HepG2 (cell line): ENCODE results near the gene ZNF513. TPM values are rescaled to one million over a fixed set of nuclear protein-coding genes. Genes with fewer than 3 reads are reported as not detected.
A peak's percentile ranks its signal among the peaks of the same experiment; 100 is the strongest.

Experiments
- CHD4 ChIP-seq: fragments of 200-600 bp; sonication (generic); IDR thresholded peaks from 2 replicates; pipeline ENCODE4 v1.7.0; 2017; ENCODE audit warnings: mild to moderate bottlenecking, low read length, borderline replicate concordance
- FLYWCH1 ChIP-seq: sonication (generic); formaldehyde crosslinking; IDR thresholded peaks from 2 replicates; pipeline ENCODE4 v1.8.1; 2023; ENCODE audit warnings: mild to moderate bottlenecking, missing genetic modification reagents
- GLI4 ChIP-seq: sonication (generic); formaldehyde crosslinking; IDR thresholded peaks from 2 replicates; pipeline ENCODE4 v1.5.1; 2020; ENCODE audit warnings: missing genetic modification reagents, mild to moderate bottlenecking, moderate library complexity, borderline replicate concordance
- NFATC3 ChIP-seq: sonication (generic); formaldehyde crosslinking; IDR thresholded peaks from 2 replicates; pipeline ENCODE4 v1.5.1; 2020; ENCODE audit warnings: mild to moderate bottlenecking, missing genetic modification reagents
- RAD21 ChIP-seq: fragments of 450-650 bp; formaldehyde crosslinking; IDR thresholded peaks from 2 replicates; pipeline ENCODE4 v1.5.0; 2020; ENCODE audit warnings: mild to moderate bottlenecking
- RFX5 ChIP-seq: IDR thresholded peaks from 2 replicates; pipeline ENCODE4 v1.6.1; 2011; ENCODE audit warnings: low read depth, low read length, improper control_type of control experiment
- RORA ChIP-seq: sonication (generic); formaldehyde crosslinking; IDR thresholded peaks from 2 replicates; pipeline ENCODE4 v1.5.0; 2020; ENCODE audit warnings: mild to moderate bottlenecking, missing genetic modification reagents, moderate library complexity
- RXRB ChIP-seq: IDR thresholded peaks from 2 replicates; pipeline ENCODE4 v1.6.1; 2016; ENCODE audit warnings: borderline replicate concordance, missing genetic modification reagents, missing compliant biosample characterization
- SETDB1 ChIP-seq: sonication (generic); formaldehyde crosslinking; IDR thresholded peaks from 2 replicates; pipeline ENCODE4 v1.5.1; 2020; ENCODE audit warnings: missing genetic modification reagents, mild to moderate bottlenecking, borderline replicate concordance
- SUZ12 ChIP-seq: fragments of 150-350 bp; IDR thresholded peaks from 2 replicates; pipeline ENCODE4 v1.6.1; 2014; ENCODE audit warnings: low read depth, low read length
- ZNF101 ChIP-seq: sonication (generic); formaldehyde crosslinking; IDR thresholded peaks from 2 replicates; pipeline ENCODE4 v1.4.0; 2020; ENCODE audit warnings: mild to moderate bottlenecking, low read depth, missing genetic modification reagents, borderline replicate concordance
- ZNF557 ChIP-seq: sonication (generic); formaldehyde crosslinking; IDR thresholded peaks from 2 replicates; pipeline ENCODE4 v1.4.0; 2020; ENCODE audit warnings: missing genetic modification reagents
- ZNF577 ChIP-seq: sonication (generic); formaldehyde crosslinking; IDR thresholded peaks from 2 replicates; pipeline ENCODE4 v1.4.0; 2020; ENCODE audit warnings: mild to moderate bottlenecking, low read depth, missing genetic modification reagents, borderline replicate concordance
- ZNF644 ChIP-seq: IDR thresholded peaks from 2 replicates; pipeline ENCODE4 v1.6.1; 2016; ENCODE audit warnings: low read depth
- ZNF841 ChIP-seq: sonication (generic); formaldehyde crosslinking; IDR thresholded peaks from 2 replicates; pipeline ENCODE4 v1.8.1; 2023; ENCODE audit warnings: missing genetic modification reagents, borderline replicate concordance
- polyA plus RNA-seq, 8 experiments: library from polyadenylated mRNA; depleted of rRNA in 3 of 8; stranded (reverse) in 7 of 8; unstranded in 1 of 8; fragments of >200 nt; fragmentation: Illumina TruSeq in 4 of 8; extraction: Trizol in 4 of 8; gene quantifications; 2 replicates each; pipeline versions ENCODE4 v1.2.1 to v1.2.3, GENCODE V29; 2011 to 2016; ENCODE audit warnings: low read depth in 4 of 8, missing spikeins in 1 of 8, mixed read lengths in 1 of 8; ENCODE audit not compliant: insufficient read depth in 1 of 8
- total RNA-seq, 5 experiments: library from RNA; depleted of rRNA; stranded (reverse); fragments of >200 nt; fragmentation: Illumina TruSeq; extraction: Trizol; gene quantifications; 2 replicates each; pipeline ENCODE4 v1.2.3, GENCODE V29; 2016; ENCODE audit warnings: low read depth in 1 of 5
- TF ChIP-seq, protein P1 (sequence below): sonication (generic); formaldehyde crosslinking; IDR thresholded peaks from 2 replicates; pipeline ENCODE4 v1.4.0; 2020; ENCODE audit warnings: mild to moderate bottlenecking, missing genetic modification reagents, borderline replicate concordance
- TF ChIP-seq, protein P2 (sequence below): sonication (generic); formaldehyde crosslinking; IDR thresholded peaks from 2 replicates; pipeline ENCODE4 v1.5.1; 2020; ENCODE audit warnings: missing genetic modification reagents, mild to moderate bottlenecking, borderline replicate concordance
- TF ChIP-seq, protein P3 (sequence below): sonication (generic); formaldehyde crosslinking; IDR thresholded peaks from 2 replicates; pipeline ENCODE4 v1.8.0; 2022; ENCODE audit warnings: missing genetic modification reagents, mild to moderate bottlenecking, moderate library complexity, borderline replicate concordance

Gene ZNF513
- total and polyA plus RNA-seq, 2 of the 13 experiments (the other 11 are each of a cell fraction or from before 2014, with no cell fraction given), result 4.9 to 6.3 TPM

DNA sequence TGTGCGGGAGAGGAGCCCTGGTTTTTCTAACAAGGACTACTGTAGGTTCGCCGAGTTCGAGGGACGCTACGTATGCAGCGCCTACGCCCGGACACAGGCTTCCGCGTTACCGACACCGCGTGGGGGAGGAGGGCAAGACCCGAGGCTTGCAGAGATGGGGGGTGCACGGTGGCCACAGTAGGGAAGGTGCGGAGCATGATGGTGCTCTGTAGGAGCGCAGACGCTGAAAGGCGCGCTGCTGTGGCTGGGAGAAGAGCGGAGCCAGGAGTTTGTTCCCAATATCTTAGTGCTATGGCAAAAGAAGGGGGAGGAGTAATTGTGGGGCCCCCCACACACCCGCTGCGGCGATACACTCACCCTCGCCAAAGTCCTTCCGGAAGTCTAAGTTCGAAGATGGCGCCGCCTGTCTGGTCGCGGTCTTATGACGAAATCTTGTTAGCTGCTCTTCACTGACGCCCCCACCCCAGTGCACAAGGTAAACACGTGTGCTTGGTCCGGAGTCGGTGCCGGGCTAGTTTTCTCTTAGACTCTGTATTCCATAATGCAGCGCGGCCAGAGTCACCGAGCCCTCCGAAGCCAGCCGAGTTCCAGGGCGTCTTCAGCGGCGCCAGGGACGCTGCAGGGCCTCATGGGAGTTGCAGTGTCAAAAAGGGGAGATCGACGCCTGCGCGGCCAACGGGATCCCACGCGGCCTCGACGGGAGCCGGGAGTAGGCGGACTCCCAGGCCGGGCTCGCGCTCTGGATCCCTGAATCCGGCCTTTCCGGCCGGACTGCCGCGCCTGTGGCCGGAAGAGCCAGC, 24.0 kb downstream of the ZNF513 start, which contains the start of gene GTF3C2 (continued):
- no peak for TF ChIP-seq ZNF841
- no peak for TF ChIP-seq ZNF101 (CRISPR knock-in tag)
- TF ChIP-seq ZNF577 (CRISPR knock-in tag), result 0 out of 2 replicates have a peak, but pooled peaks have one; percentile 42
- no peak for TF ChIP-seq ZNF644 (CRISPR knock-in tag)
- TF ChIP-seq, protein P1, sequence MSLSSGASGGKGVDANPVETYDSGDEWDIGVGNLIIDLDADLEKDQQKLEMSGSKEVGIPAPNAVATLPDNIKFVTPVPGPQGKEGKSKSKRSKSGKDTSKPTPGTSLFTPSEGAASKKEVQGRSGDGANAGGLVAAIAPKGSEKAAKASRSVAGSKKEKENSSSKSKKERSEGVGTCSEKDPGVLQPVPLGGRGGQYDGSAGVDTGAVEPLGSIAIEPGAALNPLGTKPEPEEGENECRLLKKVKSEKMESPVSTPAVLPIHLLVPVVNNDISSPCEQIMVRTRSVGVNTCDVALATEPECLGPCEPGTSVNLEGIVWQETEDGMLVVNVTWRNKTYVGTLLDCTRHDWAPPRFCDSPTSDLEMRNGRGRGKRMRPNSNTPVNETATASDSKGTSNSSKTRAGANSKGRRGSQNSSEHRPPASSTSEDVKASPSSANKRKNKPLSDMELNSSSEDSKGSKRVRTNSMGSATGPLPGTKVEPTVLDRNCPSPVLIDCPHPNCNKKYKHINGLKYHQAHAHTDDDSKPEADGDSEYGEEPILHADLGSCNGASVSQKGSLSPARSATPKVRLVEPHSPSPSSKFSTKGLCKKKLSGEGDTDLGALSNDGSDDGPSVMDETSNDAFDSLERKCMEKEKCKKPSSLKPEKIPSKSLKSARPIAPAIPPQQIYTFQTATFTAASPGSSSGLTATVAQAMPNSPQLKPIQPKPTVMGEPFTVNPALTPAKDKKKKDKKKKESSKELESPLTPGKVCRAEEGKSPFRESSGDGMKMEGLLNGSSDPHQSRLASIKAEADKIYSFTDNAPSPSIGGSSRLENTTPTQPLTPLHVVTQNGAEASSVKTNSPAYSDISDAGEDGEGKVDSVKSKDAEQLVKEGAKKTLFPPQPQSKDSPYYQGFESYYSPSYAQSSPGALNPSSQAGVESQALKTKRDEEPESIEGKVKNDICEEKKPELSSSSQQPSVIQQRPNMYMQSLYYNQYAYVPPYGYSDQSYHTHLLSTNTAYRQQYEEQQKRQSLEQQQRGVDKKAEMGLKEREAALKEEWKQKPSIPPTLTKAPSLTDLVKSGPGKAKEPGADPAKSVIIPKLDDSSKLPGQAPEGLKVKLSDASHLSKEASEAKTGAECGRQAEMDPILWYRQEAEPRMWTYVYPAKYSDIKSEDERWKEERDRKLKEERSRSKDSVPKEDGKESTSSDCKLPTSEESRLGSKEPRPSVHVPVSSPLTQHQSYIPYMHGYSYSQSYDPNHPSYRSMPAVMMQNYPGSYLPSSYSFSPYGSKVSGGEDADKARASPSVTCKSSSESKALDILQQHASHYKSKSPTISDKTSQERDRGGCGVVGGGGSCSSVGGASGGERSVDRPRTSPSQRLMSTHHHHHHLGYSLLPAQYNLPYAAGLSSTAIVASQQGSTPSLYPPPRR (CRISPR knock-in tag), result peak; percentile 56; the same call in 1 of the 2 replicates
- TF ChIP-seq GLI4 (CRISPR knock-in tag), result 0 out of 2 replicates have a peak, but pooled peaks have one; percentile 13
- peak; percentile 19; the same call in 1 of the 2 replicates for TF ChIP-seq ZNF557 (CRISPR knock-in tag)
- no peak for TF ChIP-seq FLYWCH1
- peak; percentile 17; the same call in 1 of the 2 replicates for TF ChIP-seq RFX5
- TF ChIP-seq, protein P2, sequence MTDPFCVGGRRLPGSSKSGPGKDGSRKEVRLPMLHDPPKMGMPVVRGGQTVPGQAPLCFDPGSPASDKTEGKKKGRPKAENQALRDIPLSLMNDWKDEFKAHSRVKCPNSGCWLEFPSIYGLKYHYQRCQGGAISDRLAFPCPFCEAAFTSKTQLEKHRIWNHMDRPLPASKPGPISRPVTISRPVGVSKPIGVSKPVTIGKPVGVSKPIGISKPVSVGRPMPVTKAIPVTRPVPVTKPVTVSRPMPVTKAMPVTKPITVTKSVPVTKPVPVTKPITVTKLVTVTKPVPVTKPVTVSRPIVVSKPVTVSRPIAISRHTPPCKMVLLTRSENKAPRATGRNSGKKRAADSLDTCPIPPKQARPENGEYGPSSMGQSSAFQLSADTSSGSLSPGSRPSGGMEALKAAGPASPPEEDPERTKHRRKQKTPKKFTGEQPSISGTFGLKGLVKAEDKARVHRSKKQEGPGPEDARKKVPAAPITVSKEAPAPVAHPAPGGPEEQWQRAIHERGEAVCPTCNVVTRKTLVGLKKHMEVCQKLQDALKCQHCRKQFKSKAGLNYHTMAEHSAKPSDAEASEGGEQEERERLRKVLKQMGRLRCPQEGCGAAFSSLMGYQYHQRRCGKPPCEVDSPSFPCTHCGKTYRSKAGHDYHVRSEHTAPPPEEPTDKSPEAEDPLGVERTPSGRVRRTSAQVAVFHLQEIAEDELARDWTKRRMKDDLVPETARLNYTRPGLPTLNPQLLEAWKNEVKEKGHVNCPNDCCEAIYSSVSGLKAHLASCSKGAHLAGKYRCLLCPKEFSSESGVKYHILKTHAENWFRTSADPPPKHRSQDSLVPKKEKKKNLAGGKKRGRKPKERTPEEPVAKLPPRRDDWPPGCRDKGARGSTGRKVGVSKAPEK (CRISPR knock-in tag), result peak; percentile 69; the same call in 1 of the 2 replicates
- peak; percentile 57; the same call in 1 of the 2 replicates for TF ChIP-seq NFATC3 (CRISPR knock-in tag)
- TF ChIP-seq, protein P3, sequence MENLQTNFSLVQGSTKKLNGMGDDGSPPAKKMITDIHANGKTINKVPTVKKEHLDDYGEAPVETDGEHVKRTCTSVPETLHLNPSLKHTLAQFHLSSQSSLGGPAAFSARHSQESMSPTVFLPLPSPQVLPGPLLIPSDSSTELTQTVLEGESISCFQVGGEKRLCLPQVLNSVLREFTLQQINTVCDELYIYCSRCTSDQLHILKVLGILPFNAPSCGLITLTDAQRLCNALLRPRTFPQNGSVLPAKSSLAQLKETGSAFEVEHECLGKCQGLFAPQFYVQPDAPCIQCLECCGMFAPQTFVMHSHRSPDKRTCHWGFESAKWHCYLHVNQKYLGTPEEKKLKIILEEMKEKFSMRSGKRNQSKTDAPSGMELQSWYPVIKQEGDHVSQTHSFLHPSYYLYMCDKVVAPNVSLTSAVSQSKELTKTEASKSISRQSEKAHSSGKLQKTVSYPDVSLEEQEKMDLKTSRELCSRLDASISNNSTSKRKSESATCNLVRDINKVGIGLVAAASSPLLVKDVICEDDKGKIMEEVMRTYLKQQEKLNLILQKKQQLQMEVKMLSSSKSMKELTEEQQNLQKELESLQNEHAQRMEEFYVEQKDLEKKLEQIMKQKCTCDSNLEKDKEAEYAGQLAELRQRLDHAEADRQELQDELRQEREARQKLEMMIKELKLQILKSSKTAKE (CRISPR knock-in tag), result peak; percentile 51
- TF ChIP-seq RORA (CRISPR knock-in tag), result no peak
- peak; percentile 45; the same call in 1 of the 2 replicates for TF ChIP-seq RAD21 (CRISPR knock-in tag)
- TF ChIP-seq RXRB, result no peak; the same call in 1 of the 2 replicates
- no peak for TF ChIP-seq SETDB1 (CRISPR knock-in tag)
- TF ChIP-seq SUZ12, result peak; percentile 57; the same call in 1 of the 2 replicates
- no peak; the same call in 1 of the 2 replicates for TF ChIP-seq CHD4
